Activated CD8-positive, alpha-beta T cell treated with anti-CD3 and anti-CD28 coated beads for 36 hours (primary cell): ENCODE data around the gene TMC1. TPM values are rescaled to one million over a fixed set of nuclear protein-coding genes. Genes with fewer than 3 reads are reported as not detected.
A peak's percentile ranks its signal among the peaks of the same experiment; 100 is the strongest.

Source experiments
- ATAC-seq: fragments of 200-7000 bp; cut with Tn5 transposase; one replicate; pipeline ENCODE4 v1.10.0; 2021; ENCODE audit warnings: mild to moderate bottlenecking, moderate library complexity
- CTCF ChIA-PET: fragments of 350-600 bp; sonication (Branson Sonifier 250); formaldehyde crosslinking; loops from one replicate; lab custom pipeline; 2021; ENCODE audit warnings: antibody characterized with exemption; lab: Charles Lee
- POLR2A ChIA-PET: fragments of 350-600 bp; sonication (Branson Sonifier 250); formaldehyde crosslinking; loops from one replicate; lab custom pipeline; 2021; ENCODE audit warnings: antibody characterized with exemption; lab: Charles Lee
- DNase-seq: peaks from one replicate; pipeline ENCODE4 v3.0.0-alpha.2; 2020
- H3K27ac Mint-ChIP-seq: one replicate; pipeline ENCODE4 v1.8.0; 2021; ENCODE audit warnings: mild to moderate bottlenecking, mixed read lengths
- H3K27me3 Mint-ChIP-seq: one replicate; pipeline ENCODE4 v1.8.0; 2021; ENCODE audit warnings: mixed read lengths
- H3K36me3 Mint-ChIP-seq: one replicate; pipeline ENCODE4 v1.8.0; 2021; ENCODE audit warnings: low read depth, mixed read lengths
- H3K4me1 Mint-ChIP-seq: one replicate; pipeline ENCODE4 v1.8.0; 2021; ENCODE audit warnings: low read depth, mixed read lengths
- H3K4me3 Mint-ChIP-seq: one replicate; pipeline ENCODE4 v1.8.0; 2021; ENCODE audit warnings: mild to moderate bottlenecking, moderate library complexity, mixed read lengths
- H3K9me3 Mint-ChIP-seq: one replicate; pipeline ENCODE4 v1.8.0; 2021; ENCODE audit warnings: mixed read lengths
- intact Hi-C: fragments of 100-400 bp; cut with micrococcal nuclease; formaldehyde crosslinking; loops from one replicate; pipeline ENCODE4 v1.10.0; 2022
- total RNA-seq, 2 experiments: library from RNA; stranded (reverse); gene quantifications; one replicate each; pipeline ENCODE4 v1.2.3, GENCODE V29; 2021
- TF ChIP-seq, protein P1 (sequence below): fragments of 200-600 bp; IDR thresholded peaks from one replicate; pipeline ENCODE4 v1.8.0; 2022; ENCODE audit warnings: antibody characterized with exemption, mild to moderate bottlenecking

Gene TMC1
- total RNA-seq, 2 experiments from 2014 or later, result 0.38 TPM; not detected in 1

- H3K4me3 Mint-ChIP-seq, result no peak overlapping the region
- CTCF ChIA-PET, result interaction anchor here (1.4 kb wide), 1 partner anchor 11 kb away, joined by 3 read pairs; no protein-coding TSS in a partner anchor
- no peak for DNase-seq
- H3K27ac Mint-ChIP-seq, result no peak overlapping the region
- POLR2A ChIA-PET, result no interaction called here
- intact Hi-C loops, result no loop called here
- no peaks in the 10 kb centered on the region for H3K4me1 Mint-ChIP-seq
- no peaks in the 10 kb centered on the region for H3K36me3 Mint-ChIP-seq
- no peaks in the 10 kb centered on the region for H3K27me3 Mint-ChIP-seq
- no peaks in the 10 kb centered on the region for H3K9me3 Mint-ChIP-seq
- ATAC-seq, result no peak
- TF ChIP-seq, protein P1, sequence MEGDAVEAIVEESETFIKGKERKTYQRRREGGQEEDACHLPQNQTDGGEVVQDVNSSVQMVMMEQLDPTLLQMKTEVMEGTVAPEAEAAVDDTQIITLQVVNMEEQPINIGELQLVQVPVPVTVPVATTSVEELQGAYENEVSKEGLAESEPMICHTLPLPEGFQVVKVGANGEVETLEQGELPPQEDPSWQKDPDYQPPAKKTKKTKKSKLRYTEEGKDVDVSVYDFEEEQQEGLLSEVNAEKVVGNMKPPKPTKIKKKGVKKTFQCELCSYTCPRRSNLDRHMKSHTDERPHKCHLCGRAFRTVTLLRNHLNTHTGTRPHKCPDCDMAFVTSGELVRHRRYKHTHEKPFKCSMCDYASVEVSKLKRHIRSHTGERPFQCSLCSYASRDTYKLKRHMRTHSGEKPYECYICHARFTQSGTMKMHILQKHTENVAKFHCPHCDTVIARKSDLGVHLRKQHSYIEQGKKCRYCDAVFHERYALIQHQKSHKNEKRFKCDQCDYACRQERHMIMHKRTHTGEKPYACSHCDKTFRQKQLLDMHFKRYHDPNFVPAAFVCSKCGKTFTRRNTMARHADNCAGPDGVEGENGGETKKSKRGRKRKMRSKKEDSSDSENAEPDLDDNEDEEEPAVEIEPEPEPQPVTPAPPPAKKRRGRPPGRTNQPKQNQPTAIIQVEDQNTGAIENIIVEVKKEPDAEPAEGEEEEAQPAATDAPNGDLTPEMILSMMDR, result no peak
Measured at GRCh38 chr9:72855321-72855720, 333.9 kb downstream of the TMC1 start.

- H3K9me3 Mint-ChIP-seq, result no peaks in the 10 kb centered on the region
- ChIA-PET POLR2A (no interaction called here), CTCF (interaction anchor here (1.0 to 1.5 kb wide), 4 partner anchors 10 to 575 kb away, joined by 3 to 4 read pairs (median 3); no protein-coding TSS in a partner anchor)
- H3K4me1 Mint-ChIP-seq, result no peaks in the 10 kb centered on the region
- TF ChIP-seq, protein P1, result no peak
- intact Hi-C loops, result no loop called here
- ATAC-seq (no peak), DNase-seq (no peak)
- H3K27me3 Mint-ChIP-seq, result no peaks in the 10 kb centered on the region
- no peak overlapping the region for H3K4me3 Mint-ChIP-seq
- no peaks in the 10 kb centered on the region for H3K36me3 Mint-ChIP-seq
- H3K27ac Mint-ChIP-seq, result no peak overlapping the region
Measured at GRCh38 chr9:72855890-72856523, 334.6 kb downstream of the TMC1 start.

DNA sequence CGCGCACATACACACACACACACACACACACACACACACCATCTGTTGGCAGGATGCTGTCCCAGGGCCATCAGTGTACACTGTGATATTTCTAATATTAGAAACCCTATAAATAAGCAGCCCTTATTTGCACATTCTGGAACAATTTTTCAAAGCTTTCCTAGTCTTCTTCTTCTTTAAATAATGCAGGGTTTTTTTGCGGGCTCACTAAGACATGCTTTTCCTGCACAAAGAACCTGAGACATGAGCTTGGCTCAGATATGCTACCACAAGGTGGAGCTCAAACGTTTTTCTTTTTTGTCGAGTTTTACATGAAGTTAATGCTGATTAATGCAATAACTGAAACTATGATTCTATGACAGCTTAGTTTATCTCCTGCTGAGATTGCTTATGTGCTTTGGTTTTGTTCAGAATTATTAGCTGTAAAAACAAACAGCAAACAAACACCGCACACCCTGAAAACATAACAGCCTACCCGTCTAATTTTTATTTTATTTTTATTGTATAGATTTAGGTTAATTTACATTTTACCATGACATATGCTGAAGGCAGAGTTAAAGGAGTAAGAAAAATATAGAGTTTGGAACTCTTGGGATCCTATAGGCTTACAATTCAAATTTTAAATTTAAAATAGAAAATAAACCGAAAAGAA is 335.7 kb downstream of the TMC1 start:
- H3K27ac Mint-ChIP-seq, result no peak overlapping the region
- no peaks in the 10 kb centered on the region for H3K4me1 Mint-ChIP-seq
- H3K36me3 Mint-ChIP-seq, result no peaks in the 10 kb centered on the region
- TF ChIP-seq, protein P1, result peak; percentile 47
- ATAC-seq (no peak), DNase-seq (peak; percentile 12)
- H3K4me3 Mint-ChIP-seq, result no peak overlapping the region
- CTCF ChIA-PET, result interaction anchor here (0.7 to 2.7 kb wide), 10 partner anchors 9 to 576 kb away, joined by 3 to 16 read pairs (median 3); no protein-coding TSS in a partner anchor
- POLR2A ChIA-PET, result no interaction called here
- no peaks in the 10 kb centered on the region for H3K27me3 Mint-ChIP-seq
- intact Hi-C loops, result no loop called here
- no peaks in the 10 kb centered on the region for H3K9me3 Mint-ChIP-seq

DNA sequence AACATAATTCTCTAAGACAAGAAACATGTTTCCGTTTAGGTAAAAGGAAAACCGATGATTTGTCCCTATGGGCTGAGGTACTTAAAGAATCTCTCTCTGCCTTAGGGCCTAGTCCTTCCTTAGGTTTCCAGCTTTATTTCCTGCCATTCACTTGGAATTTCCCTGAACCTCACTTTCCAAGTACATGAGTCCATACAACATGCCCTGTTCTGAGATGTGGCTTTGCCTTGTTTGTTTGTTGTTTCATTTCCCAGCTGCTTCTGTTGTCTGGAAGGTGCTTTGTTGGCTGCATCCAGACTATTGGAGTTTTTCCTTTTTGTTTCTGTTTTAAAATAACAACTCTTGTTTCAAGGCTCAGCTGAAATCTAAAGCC is 336.2 kb downstream of the TMC1 start:
- Mint-ChIP-seq H3K36me3 (no peaks in the 10 kb centered on the region), H3K27ac (no peak overlapping the region), H3K9me3 (no peaks in the 10 kb centered on the region), H3K4me3 (no peak overlapping the region), H3K4me1 (no peaks in the 10 kb centered on the region), H3K27me3 (no peaks in the 10 kb centered on the region)
- intact Hi-C loops, result no loop called here
- ATAC-seq (no peak), DNase-seq (no peak)
- POLR2A ChIA-PET, result no interaction called here
- CTCF ChIA-PET, result interaction anchor here (0.7 to 2.7 kb wide), 8 partner anchors 12 to 241 kb away, joined by 3 to 16 read pairs (median 3); no protein-coding TSS in a partner anchor
- TF ChIP-seq, protein P1, result no peak
